Ramos (cell line): ENCODE data around the gene ABCD2.

ENCODE experiments used
- in situ Hi-C: fragments of 300-500 bp; cut with MboI; formaldehyde crosslinking; loops from one replicate; pipeline ENCODE4 v1.14.3; 2022; ENCODE audit warnings: low sequenced_read_pairs; ENCODE audit not compliant: unreplicated experiment

ABCD2 gene

DNA sequence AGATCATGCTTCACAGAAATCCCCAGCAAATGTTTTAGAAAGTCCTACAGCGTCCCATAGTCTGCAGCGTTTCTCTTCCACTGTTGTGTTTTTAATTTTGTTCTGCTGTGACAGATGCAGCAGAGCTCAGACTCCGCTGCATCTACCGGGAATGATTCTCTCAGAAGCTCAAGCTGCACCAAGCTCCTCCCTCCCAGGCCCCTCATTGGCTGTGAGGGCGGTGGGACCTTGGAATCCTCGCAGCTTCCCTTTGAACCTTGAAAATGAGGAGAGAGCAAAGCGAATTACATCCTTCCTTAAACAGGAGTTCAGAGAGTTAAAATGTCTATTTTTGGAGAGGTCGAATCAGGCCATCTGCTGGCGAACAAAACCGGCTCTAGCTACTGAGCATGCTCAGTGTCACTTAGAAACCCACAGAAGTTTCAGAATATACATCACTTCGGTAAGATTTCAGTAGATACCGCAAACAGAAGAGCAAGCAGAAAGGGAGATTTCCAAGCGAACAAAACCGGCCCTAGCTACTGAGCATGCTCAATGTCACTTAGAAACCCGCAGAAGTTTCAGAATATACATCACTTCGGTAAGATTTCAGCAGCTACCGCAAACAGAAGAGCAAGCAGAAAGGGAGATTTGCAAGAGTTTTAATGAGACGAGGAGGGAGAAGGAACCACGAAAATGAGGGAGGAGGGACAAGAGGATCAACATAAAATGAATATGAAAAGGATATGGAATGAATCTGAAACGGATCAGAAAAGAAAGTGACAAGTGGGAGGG is at the start of gene ABCD2:
Gene ABCD2, minus strand, starts transcription at position 144 of the 774 bp plus-strand sequence. CDS start 188 bp downstream, outside the sequence.
- in situ Hi-C loops, result loop anchor here (25.0 kb wide), 1 partner anchor 492 kb away; the partner anchor contains the start of gene SLC2A13

DNA sequence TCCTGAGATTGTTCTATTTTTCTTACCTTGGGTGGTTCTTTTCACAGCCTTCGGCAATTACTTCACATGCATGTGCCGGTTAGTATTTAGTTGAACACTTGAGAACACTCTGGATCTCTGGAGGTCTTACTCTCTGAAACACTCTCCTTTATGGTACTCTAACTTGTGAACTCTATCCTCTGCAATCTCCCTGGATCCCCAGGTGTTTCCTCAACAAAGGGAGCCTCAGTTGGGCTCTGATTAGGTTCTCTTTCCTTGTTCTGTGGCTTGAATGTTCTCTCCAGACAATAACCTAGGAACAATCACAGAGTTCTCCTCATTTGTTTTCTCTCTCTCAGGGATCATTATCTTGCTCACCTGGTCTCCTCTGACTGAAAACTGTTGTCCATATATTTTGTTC is 40.5 kb upstream of the ABCD2 start:
- in situ Hi-C loops, result no loop called here

DNA sequence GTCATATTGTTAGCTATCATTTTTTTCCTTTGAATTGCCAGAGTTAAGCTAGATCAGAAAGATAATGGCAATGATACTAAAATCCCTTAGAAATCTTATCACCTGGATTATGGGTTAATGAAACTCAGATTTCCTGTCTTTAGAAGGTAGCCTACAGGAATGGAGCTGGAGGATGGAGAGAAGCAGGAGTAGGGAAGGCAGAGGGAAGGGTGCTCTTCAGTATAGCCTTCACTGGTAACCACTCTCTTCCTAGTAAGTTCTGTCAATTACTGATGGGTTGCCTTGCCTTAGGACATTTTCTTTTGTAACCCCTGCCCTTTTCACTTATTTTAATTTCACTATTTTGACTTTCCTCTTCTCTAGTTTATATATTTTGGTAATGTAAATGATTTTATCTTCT is 27.8 kb upstream of the ABCD2 start:
- in situ Hi-C loops, result no loop called here

DNA sequence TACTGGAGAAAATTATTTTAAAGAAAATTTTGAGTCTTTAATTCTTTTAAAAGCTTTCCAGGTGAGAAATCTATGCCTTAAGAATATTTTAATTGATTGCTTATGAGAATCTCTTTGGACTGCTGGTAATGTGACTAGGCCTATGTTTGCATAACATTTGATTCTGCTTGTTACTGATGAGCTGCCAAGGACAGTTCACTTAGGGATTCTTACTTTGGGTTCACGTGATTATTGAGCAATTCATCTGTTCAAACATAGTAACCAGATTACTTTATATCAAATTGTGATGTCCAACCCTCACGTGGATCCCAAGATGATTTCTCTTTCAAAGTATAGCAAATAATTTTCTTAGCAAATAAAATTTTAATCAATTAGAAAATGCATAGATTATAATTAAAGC is 27.4 kb upstream of the ABCD2 start:
- in situ Hi-C loops, result no loop called here

DNA sequence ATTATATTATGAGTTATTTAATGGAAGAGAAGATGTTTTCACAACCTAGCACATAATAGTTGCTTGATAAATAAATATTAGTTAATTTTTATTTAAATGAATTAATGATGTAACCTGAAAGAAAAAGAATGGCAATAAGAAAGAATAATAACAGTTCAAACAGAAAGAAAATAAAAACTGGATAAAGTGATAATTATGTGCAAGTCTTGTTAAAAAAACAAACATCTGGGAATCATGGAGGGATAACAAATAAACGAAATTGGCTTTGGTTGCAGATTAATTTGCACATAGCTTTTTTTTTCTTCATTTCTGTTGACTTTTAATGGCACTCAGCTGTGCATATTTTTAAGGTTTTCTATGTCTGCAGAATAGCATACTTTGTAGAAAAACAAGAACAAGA is 23.4 kb upstream of the ABCD2 start:
- in situ Hi-C loops, result no loop called here

DNA sequence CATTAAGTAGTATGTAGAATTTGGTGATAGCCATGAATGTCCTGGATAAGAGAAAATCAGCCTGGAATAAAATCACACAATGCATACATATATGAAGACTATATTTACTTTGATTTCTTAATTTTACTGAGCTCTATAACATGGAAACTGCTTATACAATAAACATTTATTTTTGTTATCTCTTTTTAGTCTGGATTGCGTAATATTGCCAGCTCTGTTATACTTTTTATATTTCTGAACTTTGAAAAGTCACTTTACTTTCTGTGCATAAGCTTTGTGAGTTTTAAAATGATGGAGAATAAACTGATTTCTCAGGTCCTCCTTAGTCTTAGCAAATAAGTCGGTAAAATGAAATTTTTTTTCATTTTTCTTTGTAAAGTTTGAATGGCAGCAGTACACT is 19.2 kb upstream of the ABCD2 start:
- in situ Hi-C loops, result no loop called here

DNA sequence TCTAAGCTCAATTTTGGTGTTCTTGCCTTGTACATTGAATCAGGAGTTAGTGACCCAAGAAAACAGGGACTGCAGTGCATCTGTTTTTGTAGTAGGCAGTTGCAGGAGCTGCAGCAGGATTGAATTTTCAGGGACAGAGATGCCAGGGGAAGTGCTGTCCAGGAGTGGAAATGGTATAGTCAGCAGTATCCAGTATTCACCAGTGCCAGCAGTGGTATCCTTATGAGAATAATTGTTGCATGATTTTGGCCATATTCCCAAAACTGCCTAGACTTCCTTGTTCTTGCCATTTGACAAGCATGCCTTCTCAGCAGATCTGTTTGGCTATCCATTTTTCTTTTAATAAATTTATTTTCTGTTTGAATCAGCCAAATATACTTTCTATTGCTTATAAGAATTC is 18.6 kb upstream of the ABCD2 start:
- in situ Hi-C loops, result no loop called here

DNA sequence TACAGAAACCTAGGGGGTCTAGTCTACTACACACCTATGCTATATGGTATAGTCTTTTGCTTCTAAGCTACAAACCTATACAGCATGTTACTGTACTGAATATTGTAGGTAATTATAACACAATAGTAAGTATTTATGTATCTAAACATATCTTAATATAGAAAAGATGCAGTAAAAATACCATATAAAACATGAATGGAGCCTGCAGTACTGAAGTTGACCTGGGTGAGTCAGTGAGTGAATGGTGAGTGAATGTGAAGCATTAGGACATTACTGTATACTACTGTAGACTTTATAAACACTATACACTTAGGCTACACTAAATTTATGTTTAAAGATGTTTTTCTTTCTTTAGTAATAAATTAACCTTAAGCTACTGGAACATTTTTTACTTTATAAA is 13.1 kb upstream of the ABCD2 start:
- in situ Hi-C loops, result no loop called here

DNA sequence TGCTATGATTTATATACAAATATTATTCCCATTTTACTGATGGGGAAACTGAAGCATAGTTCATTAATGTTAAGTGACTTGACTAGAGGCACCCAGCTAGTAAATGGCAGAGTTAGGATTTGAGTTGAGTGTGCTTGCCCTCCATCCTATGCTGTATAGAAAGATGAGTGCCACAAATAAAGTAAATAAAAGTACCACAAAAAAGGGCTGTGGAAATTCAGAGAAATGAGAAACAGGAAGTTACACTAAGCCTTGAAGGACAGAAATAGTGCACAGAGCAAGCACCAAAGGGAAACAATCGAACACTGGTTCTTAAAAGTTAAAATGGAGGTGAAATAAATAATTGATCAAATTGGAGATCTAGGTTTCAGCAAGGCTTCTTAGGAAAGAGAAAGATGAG is 9.2 kb upstream of the ABCD2 start:
- in situ Hi-C loops, result no loop called here

DNA sequence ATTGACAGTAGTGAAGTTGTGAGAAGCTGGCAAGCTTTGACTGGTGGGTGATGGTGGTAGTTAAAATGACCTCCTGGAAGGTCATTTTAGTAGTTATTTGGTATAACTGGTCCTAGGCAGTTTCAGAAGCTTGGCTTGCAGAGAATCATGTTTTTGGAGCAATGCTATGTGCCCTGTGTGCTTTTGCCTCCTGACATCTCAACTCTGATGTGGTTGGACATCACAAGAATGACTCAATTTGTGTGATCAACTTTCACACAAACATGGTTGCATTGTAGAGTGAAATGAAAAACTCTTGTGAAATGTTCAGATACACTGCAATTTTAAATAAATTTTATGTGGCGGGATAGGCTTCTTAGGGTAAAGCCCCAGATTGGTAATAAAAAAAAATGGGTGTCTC is 8.3 kb upstream of the ABCD2 start:
- in situ Hi-C loops, result no loop called here

DNA sequence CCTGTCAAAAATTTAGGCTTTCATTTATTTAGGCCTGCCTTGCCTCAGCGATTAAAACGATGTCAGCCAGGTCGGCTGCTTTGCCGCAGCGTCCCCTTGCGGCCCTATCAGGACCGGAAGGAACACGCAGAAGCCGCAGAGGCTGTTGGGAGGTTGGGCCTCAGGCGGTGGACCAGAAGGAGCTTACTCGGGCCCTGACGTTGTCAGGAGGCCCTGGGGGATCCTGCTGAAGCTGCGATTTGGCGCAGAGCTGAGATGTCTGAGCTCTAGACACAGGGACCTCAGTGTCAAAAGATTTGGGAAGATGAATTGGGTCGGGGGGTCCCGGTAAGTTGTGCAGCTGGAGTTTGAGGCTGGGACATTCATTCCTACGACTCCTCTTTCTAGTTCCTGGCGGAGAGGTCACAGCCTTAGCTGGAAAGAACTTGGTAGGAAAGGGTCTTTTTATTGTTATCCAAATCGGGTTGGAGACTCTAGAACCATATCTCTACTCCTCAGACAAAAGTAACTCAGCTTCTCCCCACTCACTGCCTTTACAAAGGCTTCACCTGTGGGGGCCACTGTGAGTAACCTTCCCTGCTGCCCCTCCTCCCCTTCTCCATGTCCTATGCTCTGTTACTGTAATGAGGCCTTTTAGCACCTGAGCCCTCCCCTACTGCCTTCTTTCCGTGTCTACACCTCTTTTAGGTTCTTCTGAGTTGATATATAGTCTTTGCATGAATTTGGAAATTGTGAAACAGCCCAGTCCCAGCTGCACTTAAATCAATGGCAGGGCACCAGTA is 6.6 kb upstream of the ABCD2 start:
- in situ Hi-C loops, result no loop called here

DNA sequence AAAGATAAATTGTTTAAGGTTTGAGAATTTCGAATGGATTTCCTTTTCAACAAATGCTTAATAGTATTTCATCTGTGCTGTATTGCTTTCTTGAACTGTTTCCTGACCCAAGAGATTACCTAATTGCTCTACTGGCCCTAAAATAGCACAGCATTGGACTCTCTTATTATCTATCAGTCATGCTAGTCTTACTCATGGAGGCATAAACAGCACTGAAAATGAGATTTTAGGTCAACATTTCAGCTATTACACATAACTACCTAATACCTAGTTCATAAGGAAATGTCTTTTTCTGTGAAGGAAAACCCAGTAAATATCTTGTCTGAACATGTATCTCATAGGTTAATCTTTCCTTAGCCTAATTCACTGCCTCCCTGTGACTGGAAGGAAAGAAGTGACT is 4.3 kb upstream of the ABCD2 start:
- in situ Hi-C loops, result loop anchor here (25.0 kb wide), 1 partner anchor 488 kb away; the partner anchor contains the start of gene SLC2A13

DNA sequence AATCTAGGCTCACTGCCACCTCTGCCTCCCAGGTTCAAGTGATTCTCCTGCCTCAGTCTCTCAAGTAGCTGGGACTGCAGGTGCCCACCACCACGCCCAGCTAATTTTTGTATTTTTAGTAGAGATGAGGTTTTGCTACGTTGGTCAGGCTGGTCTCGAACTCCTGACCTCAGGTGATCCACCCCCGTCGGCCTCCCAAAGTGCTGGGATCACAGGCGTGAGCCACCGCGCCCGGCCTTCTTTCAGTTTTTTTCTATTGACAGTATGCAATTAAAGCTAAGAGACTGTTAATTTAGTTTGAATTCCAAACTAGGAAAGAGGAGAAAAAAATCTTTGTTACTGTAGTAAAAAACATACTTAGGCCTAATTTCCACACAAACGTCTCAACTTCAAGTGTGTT is 3.6 kb upstream of the ABCD2 start:
- in situ Hi-C loops, result loop anchor here (25.0 kb wide), 1 partner anchor 489 kb away; the partner anchor contains the start of gene SLC2A13

DNA sequence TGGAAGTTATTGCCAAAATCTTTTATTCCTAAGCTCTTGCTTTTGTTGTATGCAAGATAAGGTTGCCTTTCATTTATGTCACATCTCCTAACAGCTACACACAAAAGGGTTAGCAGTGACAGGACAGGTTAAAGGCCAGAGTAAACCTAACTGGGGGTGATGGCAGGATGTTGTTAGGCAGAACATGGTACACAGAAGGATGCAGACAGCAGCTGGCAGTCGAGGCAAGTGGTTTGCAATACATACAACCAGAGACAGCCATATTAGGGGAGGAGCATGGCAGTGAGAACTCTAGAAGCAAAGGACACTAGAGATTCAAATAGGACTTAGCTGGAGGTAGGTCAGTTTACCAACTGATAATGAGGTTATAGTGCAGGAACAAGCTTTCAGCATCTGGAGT is 2.7 kb upstream of the ABCD2 start:
- in situ Hi-C loops, result loop anchor here (25.0 kb wide), 1 partner anchor 490 kb away; the partner anchor contains the start of gene SLC2A13

DNA sequence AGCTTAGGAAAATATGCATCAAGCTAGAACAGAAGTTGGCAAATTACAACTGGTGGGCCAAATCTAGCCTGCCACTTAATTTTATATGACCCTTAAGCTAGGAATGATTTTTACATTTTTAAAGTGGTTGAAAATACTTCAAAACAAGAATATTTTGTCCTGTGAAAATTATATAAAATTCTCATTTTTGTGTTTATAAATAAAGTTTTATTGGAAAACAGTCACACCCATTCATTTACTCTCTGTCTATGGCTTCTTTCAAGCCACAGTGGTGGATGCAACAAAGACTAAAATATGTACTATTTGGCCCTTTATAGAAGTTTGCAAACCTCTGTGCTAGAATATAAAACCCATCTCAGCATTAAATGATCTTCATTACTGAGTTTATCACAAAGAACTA is 2.1 kb upstream of the ABCD2 start:
- in situ Hi-C loops, result loop anchor here (25.0 kb wide), 1 partner anchor 491 kb away; the partner anchor contains the start of gene SLC2A13

DNA sequence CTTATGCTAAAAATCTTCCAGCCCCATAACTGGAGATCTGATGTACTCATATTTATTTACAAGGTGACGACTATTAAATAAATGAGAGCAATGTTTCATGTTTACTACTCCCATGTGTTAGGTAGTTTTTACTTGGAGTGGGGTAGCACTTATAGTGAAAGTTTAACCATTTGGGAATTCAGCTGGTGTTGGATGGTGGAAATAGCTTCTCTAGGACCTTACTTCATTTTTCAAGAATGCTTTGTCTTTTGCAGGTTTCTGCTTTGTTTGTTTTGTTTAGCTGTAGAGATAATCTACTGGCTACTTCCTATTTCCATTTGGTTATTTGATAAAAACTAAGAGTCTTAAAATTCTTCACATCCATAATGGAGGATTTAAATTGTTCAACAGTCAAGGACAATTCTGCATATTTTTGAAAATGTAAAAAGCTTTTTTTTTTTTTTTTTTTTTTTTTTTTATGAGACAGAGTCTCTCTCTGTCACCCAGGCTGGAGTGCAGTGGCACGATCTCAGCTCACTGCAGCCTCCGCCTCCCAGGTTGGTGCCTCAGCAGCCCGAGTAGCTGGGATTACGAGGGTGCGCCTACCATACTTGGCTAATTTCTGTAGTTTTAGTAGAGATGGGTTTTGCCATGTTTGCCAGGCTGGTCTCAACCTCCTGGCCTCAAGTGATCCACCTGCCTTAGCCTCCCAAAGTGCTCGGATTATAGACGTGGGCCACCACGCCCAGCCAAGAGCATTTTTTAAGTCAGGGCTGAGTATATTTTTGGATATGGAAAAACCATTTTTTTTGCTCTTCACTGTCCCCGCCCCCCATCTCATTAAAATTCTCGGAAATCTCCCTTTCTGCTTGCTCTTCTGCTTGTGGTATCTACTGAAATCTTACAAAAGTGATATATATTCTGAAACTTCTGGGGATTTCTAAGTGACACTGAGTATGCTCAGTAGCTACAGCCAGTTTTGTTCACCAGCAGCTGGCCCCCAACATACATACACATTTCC is 1.4 kb upstream of the ABCD2 start:
- in situ Hi-C loops, result loop anchor here (25.0 kb wide), 1 partner anchor 491 kb away; the partner anchor contains the start of gene SLC2A13

DNA sequence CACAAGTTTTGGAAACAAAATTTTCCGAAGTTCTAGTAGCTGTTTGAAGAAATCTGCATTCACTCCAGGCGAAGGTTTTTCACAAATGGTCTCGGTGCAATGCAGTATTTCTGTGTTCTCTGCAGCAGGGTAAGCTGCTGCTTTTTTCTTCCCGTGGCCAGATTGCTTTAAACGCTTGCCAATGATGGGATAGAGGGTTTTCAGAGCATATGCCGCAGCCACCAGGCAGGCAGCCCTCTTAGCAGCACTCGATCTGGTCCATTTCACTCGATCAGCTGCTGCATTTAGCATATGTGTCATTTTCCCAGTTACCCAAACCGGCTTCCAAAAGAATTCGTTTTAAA is 315 bp downstream of the ABCD2 start:
- in situ Hi-C loops, result loop anchor here (25.0 kb wide), 1 partner anchor 493 kb away; the partner anchor contains the start of gene SLC2A13

DNA sequence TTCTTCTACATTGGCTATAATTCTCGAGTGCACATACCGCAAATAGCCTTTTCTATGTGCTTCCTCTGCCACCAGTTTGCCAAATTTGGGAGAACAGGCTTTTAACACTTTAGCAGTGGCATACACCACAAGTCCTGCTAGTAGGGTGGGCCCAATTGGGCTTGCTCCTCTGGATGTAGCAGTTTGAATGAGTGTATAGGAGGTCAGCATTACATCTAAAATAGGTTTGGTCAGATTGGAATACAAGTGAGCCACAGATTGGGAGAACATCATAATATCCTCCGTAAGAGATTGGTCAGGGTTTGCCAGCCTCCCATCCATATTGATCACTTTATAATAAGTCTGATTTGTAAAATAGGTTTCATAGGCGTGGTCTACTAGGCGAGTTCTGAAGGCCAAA is 902 bp downstream of the ABCD2 start:
- in situ Hi-C loops, result loop anchor here (25.0 kb wide), 1 partner anchor 494 kb away; the partner anchor contains the start of gene SLC2A13

DNA sequence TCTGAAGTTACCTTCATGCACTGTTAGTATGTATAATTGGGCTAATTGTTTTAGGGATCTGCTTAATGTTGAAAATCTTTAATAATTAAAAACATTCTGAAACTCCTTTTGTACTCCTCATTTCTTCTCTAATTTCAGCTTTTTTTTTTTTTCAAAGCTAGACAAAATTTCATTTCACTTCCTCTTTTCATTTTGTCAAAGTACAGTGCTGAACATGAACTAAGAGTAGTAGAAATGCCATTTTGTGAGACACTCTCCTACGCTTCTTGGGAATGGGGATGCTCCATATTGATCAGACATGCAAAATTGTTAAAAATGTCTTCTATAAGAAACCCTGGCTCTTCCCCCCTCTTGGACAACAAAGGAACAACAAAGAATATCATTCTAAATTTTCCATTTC is 1.7 kb downstream of the ABCD2 start:
- in situ Hi-C loops, result loop anchor here (25.0 kb wide), 1 partner anchor 494 kb away; the partner anchor contains the start of gene SLC2A13

DNA sequence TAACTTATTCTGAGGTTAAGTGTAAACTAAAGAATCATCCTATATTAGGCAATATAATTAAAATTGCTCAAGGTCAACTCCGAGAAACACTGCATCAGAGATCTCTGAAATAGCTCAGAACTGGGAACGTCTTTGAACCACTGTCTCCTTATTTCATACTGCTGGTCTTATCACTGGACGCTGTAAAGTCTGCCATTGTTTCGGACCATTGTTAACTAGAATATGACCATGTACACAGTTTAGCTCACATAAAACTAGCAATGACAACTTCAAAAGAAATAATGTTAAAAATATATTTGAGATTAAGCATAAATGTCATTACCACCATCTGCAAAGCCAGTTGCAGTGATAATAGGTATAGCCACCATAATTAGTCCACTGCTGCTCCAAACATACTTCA is 2.9 kb downstream of the ABCD2 start:
- in situ Hi-C loops, result loop anchor here (25.0 kb wide), 1 partner anchor 496 kb away; the partner anchor contains the start of gene SLC2A13
